Left ventricle myocardium superior (tissue), 1 donor: ENCODE results near the gene ZNF865. TPM values are rescaled to one million over a fixed set of nuclear protein-coding genes. Genes with fewer than 3 reads are reported as not detected.

ENCODE experiments used
- ATAC-seq: fragments of 200-7000 bp; cut with Tn5 transposase; one replicate; pipeline ENCODE4 v1.9.1; 2020; ENCODE audit warnings: mild to moderate bottlenecking, moderate library complexity
- DNase-seq: peaks from one replicate; pipeline ENCODE4 v3.0.0-alpha.2; 2020
- intact Hi-C: fragments of 100-400 bp; cut with micrococcal nuclease; formaldehyde crosslinking; loops from one replicate; pipeline ENCODE4 v1.11.0; 2022
- total RNA-seq: library from RNA; stranded (reverse); fragmentation: NEBNext Ultra II Directional; extraction: Animal tissue kit (Norgen Biotek cat#: 25700); gene quantifications from one replicate; pipeline ENCODE4 v1.2.1, GENCODE V29; 2021
- donor health status: DM: no; HTN: yes; CAD: no; lungs with severe emphysema.

The ZNF865 gene
- total RNA-seq, 1 donor from 2014 or later, result 21.8 TPM

- DNase-seq (no peak), ATAC-seq (no peak)
- intact Hi-C loops, result no loop called here
Observed at GRCh38 chr19:55651236-55651635, 45.8 kb downstream of the ZNF865 start.

DNA sequence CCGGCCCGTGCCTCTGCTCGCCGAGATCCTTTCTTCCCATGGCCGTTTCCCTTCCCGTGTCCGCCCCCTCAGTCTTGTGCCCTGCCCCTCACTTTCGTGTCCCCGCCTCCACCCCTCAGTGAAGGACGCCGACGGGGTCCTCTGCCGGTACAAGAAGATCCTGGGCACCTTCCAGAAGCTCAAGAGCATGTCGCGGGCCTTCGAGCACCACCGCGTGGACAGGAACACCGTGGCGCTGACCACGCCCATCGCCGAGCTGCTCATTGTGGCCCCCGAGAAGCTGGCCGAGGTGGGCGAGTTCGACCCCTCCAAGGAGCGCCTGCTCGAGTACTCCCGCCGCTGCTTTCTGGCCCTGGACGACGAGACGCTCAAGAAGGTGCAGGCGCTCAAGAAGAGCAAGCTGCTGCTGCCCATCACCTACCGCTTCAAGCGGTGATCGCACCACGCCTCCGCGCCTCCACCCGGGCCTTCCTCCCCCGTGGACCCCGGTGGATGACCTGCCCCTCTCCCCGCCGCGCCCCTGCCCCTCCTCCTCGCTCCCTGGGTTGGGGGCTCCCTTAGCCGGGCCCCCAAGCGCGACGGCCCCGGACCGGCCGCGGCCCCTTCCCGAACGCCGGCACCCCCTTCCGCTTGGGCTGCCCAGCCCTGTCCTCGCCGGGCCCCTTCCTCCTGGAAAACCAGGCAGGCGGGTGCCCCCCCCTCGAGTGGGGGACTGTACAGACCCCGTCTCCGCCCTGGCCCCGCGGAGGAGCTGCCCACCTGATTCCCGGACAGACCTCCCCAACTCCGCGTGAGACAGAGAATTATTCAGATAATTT lies 47.1 kb downstream of the ZNF865 start:
- ATAC-seq (no peak), DNase-seq (peak; percentile 59)
- intact Hi-C loops, result no loop called here

- intact Hi-C loops, result no loop called here
- ATAC-seq (peak; percentile 73), DNase-seq (peak; percentile 98)
Observed at GRCh38 chr19:55653651-55654322, 48.3 kb downstream of the ZNF865 start.

DNA sequence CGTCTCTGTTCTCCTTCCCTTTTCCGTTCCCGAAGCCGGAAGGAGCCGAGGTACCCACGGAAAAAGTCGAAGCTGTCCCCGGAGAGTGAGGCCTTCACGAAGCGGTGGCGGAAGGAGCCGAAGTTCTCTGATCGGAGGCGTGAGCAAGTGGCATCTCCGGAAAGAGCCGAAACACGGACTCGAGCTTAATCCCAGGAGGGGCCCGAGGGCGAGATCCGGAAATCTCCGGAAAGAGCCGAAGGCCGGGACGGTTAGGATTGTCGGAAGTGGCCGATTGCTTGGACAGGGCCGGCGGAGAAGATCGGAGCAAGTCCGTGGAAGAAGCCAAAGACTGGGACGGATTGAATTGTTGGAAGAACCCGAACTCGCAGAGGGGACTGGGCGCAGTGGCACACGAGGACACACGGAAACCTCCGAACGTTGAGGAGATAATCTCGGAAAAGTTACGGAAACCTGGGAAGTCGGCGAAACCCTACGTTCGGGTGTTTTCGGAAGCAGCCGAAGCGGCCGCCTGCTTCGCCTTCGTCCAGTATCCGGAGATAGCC lies 48.9 kb downstream of the ZNF865 start:
- intact Hi-C loops, result no loop called here

DNA sequence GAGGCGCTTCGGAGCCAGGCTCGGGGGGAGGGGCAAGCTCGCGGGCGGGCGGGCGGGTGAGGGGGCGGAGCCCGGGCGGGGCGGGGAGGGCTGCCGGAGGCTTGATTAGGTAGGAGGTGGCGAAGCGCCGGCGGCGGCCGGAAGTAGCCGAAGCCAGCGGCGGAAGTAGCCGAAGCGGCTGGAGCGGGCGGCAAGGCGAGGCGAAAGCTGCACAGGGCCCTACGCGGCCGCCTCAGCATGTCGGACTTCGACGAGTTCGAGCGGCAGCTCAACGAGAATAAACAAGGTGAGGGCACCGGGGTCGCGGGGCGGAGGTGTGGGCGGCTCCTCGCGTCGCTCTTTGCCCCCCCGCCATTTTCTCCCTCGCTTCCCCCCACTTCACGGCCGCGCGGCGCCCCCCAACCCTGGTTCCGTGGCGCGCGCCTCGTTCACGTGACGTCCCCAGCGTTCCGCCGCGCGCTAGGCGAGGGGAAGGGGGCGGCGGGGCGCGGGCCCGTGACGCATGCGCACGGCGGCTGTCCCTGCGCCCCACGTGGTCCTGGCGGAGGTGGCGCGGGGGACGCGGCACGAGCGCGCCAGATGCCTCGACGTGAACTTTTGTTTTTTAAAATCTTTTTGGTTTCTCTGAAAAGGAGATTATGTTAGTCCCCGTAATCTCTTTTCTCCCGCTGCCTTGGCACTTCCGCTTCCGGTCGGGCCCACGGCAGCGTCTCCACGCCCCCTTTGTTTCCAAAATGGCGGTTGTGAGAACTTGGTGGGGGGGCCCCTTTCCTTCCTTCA lies 49.6 kb downstream of the ZNF865 start, which contains the start of gene U2AF2:
TSS of gene U2AF2 (plus strand) at position 168 of the 780 bp plus-strand sequence. CDS start at position 238, 70 bp downstream.
- DNase-seq, result peak; percentile 98
- peak; percentile 64 for ATAC-seq
- intact Hi-C loops, result no loop called here

More for the DNA sequence above, 48.9 kb downstream of the ZNF865 start:
- DNase-seq (peak; percentile 99), ATAC-seq (peak; percentile 77)

- intact Hi-C loops, result no loop called here
- no peak for ATAC-seq
- no peak for DNase-seq
Observed at GRCh38 chr19:55655648-55656040, 50.2 kb downstream of the ZNF865 start.

DNA sequence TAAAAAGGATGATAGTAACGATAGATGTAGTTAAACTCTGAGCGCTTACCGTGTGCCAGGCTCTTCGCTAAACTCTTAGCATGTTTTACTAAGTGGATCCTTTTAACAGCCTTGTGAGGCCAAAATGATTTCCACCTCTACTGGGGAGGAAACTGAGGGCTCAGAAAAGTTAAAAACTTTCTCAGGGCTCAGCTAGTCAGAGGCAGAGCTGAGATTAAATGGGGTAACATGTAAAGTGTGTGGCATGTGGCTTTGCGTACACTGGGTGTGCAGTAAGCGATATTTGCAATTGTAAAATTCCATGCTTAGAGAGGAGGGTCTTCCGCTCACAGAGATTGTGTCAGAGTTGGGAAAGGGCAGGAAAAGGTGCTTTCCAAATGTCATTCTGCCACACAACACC lies 51.1 kb downstream of the ZNF865 start:
- DNase-seq (no peak), ATAC-seq (no peak)
- intact Hi-C loops, result no loop called here

DNA sequence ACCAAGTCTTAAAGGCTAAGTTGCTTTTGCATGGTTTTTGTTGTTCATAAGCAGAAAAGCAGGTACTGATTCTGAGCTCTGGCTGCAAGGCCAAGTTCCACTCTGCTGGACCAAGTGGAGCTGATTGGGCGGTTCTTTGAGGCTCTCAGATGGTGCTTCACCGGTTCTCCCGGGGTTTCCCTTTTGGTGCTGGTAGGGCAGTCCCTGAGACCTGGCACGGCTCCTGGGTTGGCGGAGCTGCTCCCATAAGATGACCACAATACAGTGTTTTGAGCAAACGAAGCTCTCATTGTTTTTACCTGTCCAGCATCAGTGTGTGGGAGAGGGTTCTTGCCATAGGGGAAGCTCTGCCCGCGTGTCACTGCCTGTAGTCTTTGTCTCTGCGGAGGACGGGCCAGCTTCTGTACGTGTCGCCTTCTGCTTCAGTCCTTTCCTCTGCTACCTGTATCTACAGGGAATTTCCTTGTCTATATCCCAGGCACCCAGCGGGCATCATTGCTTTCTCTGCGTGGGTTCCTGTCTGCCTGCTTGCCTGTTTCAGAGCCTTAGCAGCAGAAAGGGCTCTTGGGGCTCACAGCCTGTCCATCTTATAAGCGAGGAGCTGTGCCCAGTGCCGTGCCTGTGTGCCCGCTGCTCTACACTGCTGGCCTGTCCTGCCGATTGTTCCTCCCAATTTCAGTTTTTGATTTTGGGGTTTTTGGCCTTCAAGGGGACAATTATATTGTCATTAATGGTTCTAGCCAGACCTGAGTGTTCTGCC lies 51.7 kb downstream of the ZNF865 start:
- intact Hi-C loops, result no loop called here
- no peak for DNase-seq
- no peak for ATAC-seq

DNA sequence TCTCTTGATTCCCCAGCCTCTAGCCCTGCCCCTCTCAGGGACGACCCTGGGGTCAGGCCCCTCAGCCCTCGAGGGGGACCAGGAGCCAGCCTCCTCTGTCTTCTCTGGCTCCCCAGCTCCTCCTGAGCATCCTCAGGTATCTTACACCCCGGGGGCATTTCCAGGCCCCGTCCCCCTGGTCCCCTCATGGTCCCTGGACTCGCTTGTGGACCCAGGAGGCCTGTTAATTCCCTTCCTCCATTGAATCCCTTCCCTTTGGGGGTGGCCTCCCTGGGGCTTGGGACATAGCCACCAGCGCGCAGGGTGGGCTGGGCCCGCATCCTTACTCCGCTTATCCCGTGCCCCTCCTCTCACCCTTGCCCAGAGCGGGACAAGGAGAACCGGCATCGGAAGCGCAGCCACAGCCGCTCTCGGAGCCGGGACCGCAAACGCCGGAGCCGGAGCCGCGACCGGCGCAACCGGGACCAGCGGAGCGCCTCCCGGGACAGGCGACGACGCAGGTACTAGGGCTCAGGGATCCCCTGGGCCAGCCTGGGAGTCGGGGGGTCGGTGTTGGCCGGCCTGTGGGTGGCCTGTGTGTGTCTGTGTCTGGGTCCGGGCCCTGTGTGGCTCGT lies 53.5 kb downstream of the ZNF865 start:
- intact Hi-C loops, result no loop called here
- DNase-seq, result no peak
- ATAC-seq, result no peak

DNA sequence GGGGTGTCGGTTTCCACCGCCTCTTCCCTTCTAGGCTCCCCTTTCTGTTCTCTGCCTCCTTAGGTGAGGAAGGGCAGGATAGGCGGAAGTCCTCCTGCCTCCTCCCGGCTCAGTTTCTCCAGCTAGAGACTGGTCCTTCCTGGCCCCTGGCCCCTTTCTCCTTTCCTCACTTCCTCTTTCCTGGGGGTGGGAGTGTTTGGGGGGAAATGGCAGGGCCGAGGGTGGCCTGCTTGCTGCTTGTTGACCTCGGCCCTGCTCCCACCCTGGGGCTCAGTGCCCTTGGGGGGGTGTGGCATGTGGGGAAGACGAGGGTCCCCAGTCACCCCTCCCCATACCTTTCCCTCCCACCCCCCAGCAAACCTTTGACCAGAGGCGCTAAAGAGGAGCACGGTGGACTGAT lies 54.4 kb downstream of the ZNF865 start:
- intact Hi-C loops, result no loop called here
- ATAC-seq (no peak), DNase-seq (no peak)

- intact Hi-C loops, result no loop called here
- ATAC-seq, result no peak
- DNase-seq, result no peak
Observed at GRCh38 chr19:55660404-55660803, 55.0 kb downstream of the ZNF865 start.

GRCh38 chr19:55660991-55661390 lies 55.5 kb downstream of the ZNF865 start:
- no peak for ATAC-seq
- no peak for DNase-seq

GRCh38 chr19:55661826-55662225 lies 56.4 kb downstream of the ZNF865 start:
- intact Hi-C loops, result no loop called here
- no peak for DNase-seq
- ATAC-seq, result no peak

More at GRCh38 chr19:55660991-55661390, 55.5 kb downstream of the ZNF865 start:
- intact Hi-C loops, result no loop called here

DNA sequence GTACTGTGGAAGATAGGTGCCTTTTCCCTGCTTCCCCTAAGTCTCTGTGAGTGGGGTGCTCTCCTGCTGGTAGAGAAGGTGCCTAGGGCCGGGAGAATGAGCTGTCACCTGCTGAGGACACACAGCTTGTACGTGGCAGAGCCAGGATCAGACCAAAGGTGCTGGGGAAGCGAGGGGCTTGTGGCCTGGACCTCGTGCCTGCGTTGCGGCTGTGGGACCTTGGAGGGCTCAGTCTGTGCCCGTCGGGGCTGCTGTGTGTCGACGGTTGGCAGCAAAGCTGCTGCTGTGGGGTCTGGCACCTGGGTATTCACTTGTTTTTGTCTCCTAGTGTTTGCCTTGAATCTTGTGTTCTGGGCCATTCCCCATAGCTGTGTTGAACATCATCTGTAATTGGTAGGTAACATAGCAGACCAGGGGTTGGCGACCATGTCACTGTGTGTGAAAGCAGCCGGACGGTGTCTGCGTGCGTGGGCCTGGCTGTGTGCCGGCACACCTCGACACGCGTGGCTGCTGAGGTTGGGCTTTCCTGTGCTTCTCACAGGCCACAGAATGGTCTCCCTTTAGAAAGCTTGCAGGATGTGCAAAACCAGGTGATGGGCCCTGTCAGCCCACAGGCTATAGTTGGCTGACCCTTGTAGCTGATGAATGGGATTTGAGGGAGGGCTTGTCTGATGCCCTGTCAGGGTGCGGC lies 58.5 kb downstream of the ZNF865 start:
- no peak for ATAC-seq
- intact Hi-C loops, result no loop called here
- no peak for DNase-seq

DNA sequence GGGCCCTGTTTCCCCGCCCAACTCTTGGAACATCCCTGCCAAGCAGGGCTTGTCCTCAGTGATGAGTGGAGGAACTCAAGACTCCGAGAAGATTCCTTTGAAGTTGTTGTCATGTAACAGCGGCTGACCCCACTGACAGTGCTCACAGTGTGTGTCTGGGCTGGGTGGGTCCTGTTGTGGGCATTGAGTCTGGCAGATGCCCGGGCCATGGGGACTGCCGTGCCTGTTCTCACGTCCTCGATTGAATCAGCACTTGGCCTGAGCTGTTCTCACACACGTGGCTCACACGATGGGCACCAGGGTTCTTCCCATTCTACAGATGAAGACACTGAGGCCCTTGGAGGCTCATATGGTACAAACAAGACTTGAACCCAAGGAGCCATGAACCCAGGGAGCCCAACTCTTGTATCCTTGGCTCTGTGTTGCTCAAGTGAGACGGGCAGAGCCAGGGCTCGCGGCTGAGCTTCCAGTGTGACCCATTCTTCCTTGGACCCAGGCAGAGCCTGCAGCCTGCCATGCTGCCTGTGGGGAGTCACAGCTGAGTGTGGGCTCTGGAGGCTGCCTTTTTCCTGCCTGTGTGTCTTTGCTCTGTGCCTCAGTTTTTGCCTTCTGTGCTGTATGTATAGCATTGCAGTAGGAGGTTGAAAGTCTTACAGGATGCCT lies 61.0 kb downstream of the ZNF865 start:
- no peak for DNase-seq
- intact Hi-C loops, result no loop called here
- ATAC-seq, result no peak
